ENCODE measurements around the gene NTM. TPM values are rescaled to one million over a fixed set of nuclear protein-coding genes. Genes with fewer than 3 reads are reported as not detected.

The NTM gene
- total and polyA plus RNA-seq, 2 donors (not counting 3 experiments of a cell fraction or from before 2014, with no cell fraction given) = 1.00 to 1.1 TPM

- BruUV-seq (replicated peaks) = no TSS peak
- no peaks in the 10 kb centered on the region for H3K9me3 ChIP-seq (replicated peaks; ENCODE audit: control insufficient read depth, insufficient read depth, low read length)
- no peak overlapping the region for H3K9ac ChIP-seq (replicated peaks; ENCODE audit: extremely low read depth, insufficient read depth, low read length)
- no peak overlapping the region for H3K27ac ChIP-seq (ENCODE audit: insufficient read depth, low read depth, low read length)
- dilution Hi-C loops (cut with MboI; ENCODE audit: extremely low pct_ligation_motif_present, low sequenced_read_pairs) = no loop called here
- FAIRE-seq = no peak
- DNase-seq (ENCODE audit: low read depth, low spot score) = no peak
- no peaks in the 10 kb centered on the region for H3K36me3 ChIP-seq (ENCODE audit: control insufficient read depth in 2 of 2, extremely low read depth in 1 of 2, insufficient read depth in 2 of 2, low read length in 2 of 2)
- H2AFZ ChIP-seq (ENCODE audit: low read depth, low read length) = no peak overlapping the region
- H4K20me1 ChIP-seq (replicated peaks; ENCODE audit: control insufficient read depth, extremely low read depth, insufficient read depth, low read length) = no peaks in the 10 kb centered on the region
- no peaks in the 10 kb centered on the region for H3K4me1 ChIP-seq (ENCODE audit: control insufficient read depth, extremely low read depth, insufficient read depth, low read length)
- no peak overlapping the region for H3K4me2 ChIP-seq (ENCODE audit: insufficient read depth, low read length)
- CTCF ChIA-PET = no interaction called here
- H3K79me2 ChIP-seq (ENCODE audit: control insufficient read depth, insufficient read depth, low read length) = no peaks in the 10 kb centered on the region
- intact Hi-C loops (cut with micrococcal nuclease) = no loop called here
- no peak for TF ChIP-seq GATA2 (IDR thresholded peaks at IDR 0.05; ENCODE audit: insufficient read depth, insufficient read length, low read depth, low read length)
- TF ChIP-seq MYC (IDR thresholded peaks at IDR 0.05; ENCODE audit: low read depth, low read length) = no peak
- TF ChIP-seq EZH2 (IDR thresholded peaks at IDR 0.05; ENCODE audit: borderline replicate concordance, low read depth, low read length, severe bottlenecking) = no peak
- TF ChIP-seq MAX (IDR thresholded peaks at IDR 0.05; ENCODE audit: insufficient read depth, insufficient read length) = no peak
- TF ChIP-seq POLR2AphosphoS5 (IDR thresholded peaks at IDR 0.05; ENCODE audit: insufficient read depth, low read depth, low read length) = no peak
- no peak for TF ChIP-seq FOS (IDR thresholded peaks at IDR 0.05; ENCODE audit: borderline replicate concordance, insufficient read depth, low read length)
- TF ChIP-seq CTCF (IDR thresholded peaks at IDR 0.05; ENCODE audit: extremely low read depth in 1 of 2, insufficient read depth in 1 of 2, low read depth in 1 of 2, low read length in 2 of 2) = no peak
- TF ChIP-seq JUN (IDR thresholded peaks at IDR 0.05; ENCODE audit: borderline replicate concordance, insufficient read depth, insufficient read length, low read depth) = no peak
- TF ChIP-seq POLR2A (IDR thresholded peaks at IDR 0.05; ENCODE audit: low read depth, low read length) = no peak
- POLR2A ChIA-PET = no interaction called here
- H3K9me1 ChIP-seq (replicated peaks; ENCODE audit: control insufficient read depth, extremely low read depth, insufficient read depth, low read length) = no peaks in the 10 kb centered on the region
- no peak overlapping the region for H3K4me3 ChIP-seq (replicated peaks in 1 of 3; ENCODE audit: insufficient read depth in 1 of 3, low read depth in 1 of 3, low read length in 3 of 3)
- H3K27me3 ChIP-seq (ENCODE audit: control insufficient read depth in 2 of 2, insufficient read depth in 2 of 2, low read length in 2 of 2) = peaks cover 2 to 6% of the 10 kb centered on the region in 2 experiments
Measured at GRCh38 chr11:131724436-131724975, 354.1 kb downstream of the NTM start.

All from endothelial cell of umbilical vein (primary cell).